ENCODE measurements around the gene GSK3A. TPM values are rescaled to one million over a fixed set of nuclear protein-coding genes. Genes with fewer than 3 reads are reported as not detected.

Gene GSK3A
- total and polyA plus RNA-seq, 2 of the 4 experiments (the other 2 are of a cell fraction), result 8.1 to 43.3 TPM

DNA sequence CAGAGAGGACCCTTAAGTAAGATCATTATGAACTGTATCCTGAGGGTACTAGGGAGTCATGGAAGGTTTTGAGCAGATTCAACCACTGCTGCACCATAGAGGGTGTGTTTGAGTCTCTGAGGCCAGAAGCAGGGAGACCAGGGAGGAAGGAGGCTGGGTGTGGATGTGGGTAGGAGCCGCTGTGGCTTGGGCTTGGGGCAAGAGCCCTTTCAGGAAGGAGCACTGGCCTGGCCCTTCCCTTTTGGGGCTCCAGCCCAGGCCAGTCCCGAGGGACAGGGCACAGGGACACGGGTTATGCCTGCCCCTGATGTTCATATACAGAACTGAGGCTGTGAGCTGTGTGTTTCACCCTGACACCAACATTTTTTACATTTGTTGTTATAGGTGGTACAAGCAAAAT is 33.9 kb upstream of the GSK3A start:
- no peak overlapping the region for H4K8ac ChIP-seq (ENCODE audit: low read depth in 2 of 2, low read length in 2 of 2)
- no peak overlapping the region for H3K4ac ChIP-seq (ENCODE audit: low read depth, low read length)
- H3K27me3 ChIP-seq (ENCODE audit: control insufficient read depth, insufficient read depth, low read length), result no peaks in the 10 kb centered on the region
- H3K4me2 ChIP-seq (ENCODE audit: low read depth, low read length), result no peak overlapping the region
- H3K9me1 ChIP-seq (ENCODE audit: insufficient read depth, low read length), result peaks cover 8% of the 10 kb centered on the region; the same call in 1 of the 2 replicates
- no peak overlapping the region for H2AK5ac ChIP-seq (ENCODE audit: low read depth, low read length)
- no peak overlapping the region for H4K5ac ChIP-seq (ENCODE audit: low read depth, low read length)
- no peak overlapping the region for H3K14ac ChIP-seq (replicated peaks; ENCODE audit: low read depth, low read length)
- H3K4me1 ChIP-seq (ENCODE audit: control insufficient read depth, insufficient read depth, low read length), result peaks cover 26% of the 10 kb centered on the region
- no peak overlapping the region for H2BK5ac ChIP-seq (ENCODE audit: low read depth, low read length, poor library complexity, severe bottlenecking)
- no peak overlapping the region for H3K56ac ChIP-seq (ENCODE audit: extremely low read depth, insufficient read depth, low read length)
- dilution Hi-C loops (cut with HindIII; ENCODE audit: low sequenced_read_pairs, unreplicated experiment), result no loop called here
- H3K23ac ChIP-seq (ENCODE audit: low read depth, low read length), result 0 out of 2 replicates have a peak overlapping the region, but pooled peaks have one; percentile 17
- ChIA-PET POLR2A (ENCODE audit: unreplicated experiment) (no interaction called here), CTCF (no interaction called here)
- no peak overlapping the region for H2BK15ac ChIP-seq (ENCODE audit: low read depth, low read length)
- WGBS, 2 experiments (ENCODE audit: extremely low coverage in 2 of 2, insufficient read length in 1 of 2), result no CpG with 5 or more reads among the region's 3 CpGs
- no peak for TF ChIP-seq MXI1 (IDR thresholded peaks at IDR 0.05; ENCODE audit: borderline replicate concordance, low read depth, low read length)
- TF ChIP-seq RAD21 (IDR thresholded peaks at IDR 0.05; ENCODE audit: low read length), result no peak
- TF ChIP-seq NFE2L2 (IDR thresholded peaks at IDR 0.05; ENCODE audit: low read depth, low read length), result no peak
- TF ChIP-seq, protein P1, sequence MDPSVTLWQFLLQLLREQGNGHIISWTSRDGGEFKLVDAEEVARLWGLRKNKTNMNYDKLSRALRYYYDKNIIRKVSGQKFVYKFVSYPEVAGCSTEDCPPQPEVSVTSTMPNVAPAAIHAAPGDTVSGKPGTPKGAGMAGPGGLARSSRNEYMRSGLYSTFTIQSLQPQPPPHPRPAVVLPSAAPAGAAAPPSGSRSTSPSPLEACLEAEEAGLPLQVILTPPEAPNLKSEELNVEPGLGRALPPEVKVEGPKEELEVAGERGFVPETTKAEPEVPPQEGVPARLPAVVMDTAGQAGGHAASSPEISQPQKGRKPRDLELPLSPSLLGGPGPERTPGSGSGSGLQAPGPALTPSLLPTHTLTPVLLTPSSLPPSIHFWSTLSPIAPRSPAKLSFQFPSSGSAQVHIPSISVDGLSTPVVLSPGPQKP (IDR thresholded peaks at IDR 0.05; ENCODE audit: borderline replicate concordance, low read depth, low read length), result no peak
- TF ChIP-seq POLR2A (IDR thresholded peaks at IDR 0.05; ENCODE audit: low read depth, low read length), result no peak
- no peak for TF ChIP-seq RFX5 (IDR thresholded peaks at IDR 0.05; ENCODE audit: low read depth, low read length)
- TF ChIP-seq MAZ (IDR thresholded peaks at IDR 0.05; ENCODE audit: borderline replicate concordance, low read depth, low read length), result no peak
- TF ChIP-seq SMC3 (IDR thresholded peaks at IDR 0.05; ENCODE audit: low read depth, low read length), result no peak
- TF ChIP-seq FOS (IDR thresholded peaks at IDR 0.05; ENCODE audit: low read depth, low read length), result no peak
- TF ChIP-seq, protein P2, sequence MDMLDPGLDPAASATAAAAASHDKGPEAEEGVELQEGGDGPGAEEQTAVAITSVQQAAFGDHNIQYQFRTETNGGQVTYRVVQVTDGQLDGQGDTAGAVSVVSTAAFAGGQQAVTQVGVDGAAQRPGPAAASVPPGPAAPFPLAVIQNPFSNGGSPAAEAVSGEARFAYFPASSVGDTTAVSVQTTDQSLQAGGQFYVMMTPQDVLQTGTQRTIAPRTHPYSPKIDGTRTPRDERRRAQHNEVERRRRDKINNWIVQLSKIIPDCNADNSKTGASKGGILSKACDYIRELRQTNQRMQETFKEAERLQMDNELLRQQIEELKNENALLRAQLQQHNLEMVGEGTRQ (IDR thresholded peaks at IDR 0.05; ENCODE audit: low read depth, low read length), result no peak
- TF ChIP-seq, protein P3, sequence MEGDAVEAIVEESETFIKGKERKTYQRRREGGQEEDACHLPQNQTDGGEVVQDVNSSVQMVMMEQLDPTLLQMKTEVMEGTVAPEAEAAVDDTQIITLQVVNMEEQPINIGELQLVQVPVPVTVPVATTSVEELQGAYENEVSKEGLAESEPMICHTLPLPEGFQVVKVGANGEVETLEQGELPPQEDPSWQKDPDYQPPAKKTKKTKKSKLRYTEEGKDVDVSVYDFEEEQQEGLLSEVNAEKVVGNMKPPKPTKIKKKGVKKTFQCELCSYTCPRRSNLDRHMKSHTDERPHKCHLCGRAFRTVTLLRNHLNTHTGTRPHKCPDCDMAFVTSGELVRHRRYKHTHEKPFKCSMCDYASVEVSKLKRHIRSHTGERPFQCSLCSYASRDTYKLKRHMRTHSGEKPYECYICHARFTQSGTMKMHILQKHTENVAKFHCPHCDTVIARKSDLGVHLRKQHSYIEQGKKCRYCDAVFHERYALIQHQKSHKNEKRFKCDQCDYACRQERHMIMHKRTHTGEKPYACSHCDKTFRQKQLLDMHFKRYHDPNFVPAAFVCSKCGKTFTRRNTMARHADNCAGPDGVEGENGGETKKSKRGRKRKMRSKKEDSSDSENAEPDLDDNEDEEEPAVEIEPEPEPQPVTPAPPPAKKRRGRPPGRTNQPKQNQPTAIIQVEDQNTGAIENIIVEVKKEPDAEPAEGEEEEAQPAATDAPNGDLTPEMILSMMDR (conservative IDR thresholded peaks at IDR 0.05; ENCODE audit: low read depth, low read length), result no peak
- TF ChIP-seq CEBPB (IDR thresholded peaks at IDR 0.05; ENCODE audit: low read depth, low read length), result no peak
- TF ChIP-seq BHLHE40 (IDR thresholded peaks at IDR 0.05; ENCODE audit: low read depth, low read length), result no peak
- no peak for TF ChIP-seq MAFK (IDR thresholded peaks at IDR 0.05; ENCODE audit: low read depth, low read length)
- no peak for TF ChIP-seq CHD1 (IDR thresholded peaks at IDR 0.05; ENCODE audit: low read depth, low read length)
- TF ChIP-seq RCOR1 (IDR thresholded peaks at IDR 0.05; ENCODE audit: insufficient replicate concordance, low read length), result no peak
- H2AFZ ChIP-seq (replicated peaks; ENCODE audit: low read length, poor library complexity), result no peak overlapping the region
- H2AK9ac ChIP-seq (replicated peaks; ENCODE audit: low read depth, low read length, poor library complexity), result no peak overlapping the region
- H3K18ac ChIP-seq (ENCODE audit: low read depth, low read length), result no peak overlapping the region
- in situ Hi-C loops (cut with MboI; ENCODE audit: low sequenced_read_pairs), result no loop called here
- intact Hi-C loops (cut with micrococcal nuclease), result no loop called here
- H3K9ac ChIP-seq (ENCODE audit: low read depth, low read length), result no peak overlapping the region
- H3K27ac ChIP-seq (ENCODE audit: insufficient read depth, low read length), result no peak overlapping the region
- peaks cover 34% of the 10 kb centered on the region; the same call in 1 of the 2 replicates for H4K20me1 ChIP-seq (ENCODE audit: insufficient read depth, low read length)
- no peak overlapping the region for H2BK120ac ChIP-seq (ENCODE audit: low read depth, low read length)
- H3K79me1 ChIP-seq (ENCODE audit: low read depth in 1 of 2, low read length in 2 of 2), result peaks cover 35 to 69% of the 10 kb centered on the region in 2 experiments
- peaks cover 29% of the 10 kb centered on the region for H3K36me3 ChIP-seq (ENCODE audit: control insufficient read depth, insufficient read depth, low read length)
- no peak for DNase-seq
- no peaks in the 10 kb centered on the region for H3K9me3 ChIP-seq (ENCODE audit: control insufficient read depth, insufficient read depth, low read length)
- no peak overlapping the region for H3K4me3 ChIP-seq (ENCODE audit: insufficient read depth, low read depth, low read length)
- H2BK20ac ChIP-seq (ENCODE audit: low read depth, low read length), result no peak overlapping the region
- no TSS peak for BruUV-seq (replicated peaks)
- no peak for ATAC-seq (ENCODE audit: low read depth)
- no peak overlapping the region for H4K91ac ChIP-seq (ENCODE audit: insufficient read depth, low read depth, low read length)

Measured in IMR-90 (cell line).